Tibial nerve (tissue), 4 donors: ENCODE results near the gene TMEM272. TPM values are rescaled to one million over a fixed set of nuclear protein-coding genes. Genes with fewer than 3 reads are reported as not detected.

ENCODE experiments used
- DNase-seq, 2 donors: peaks; one replicate each; pipeline ENCODE4 v3.0.0-alpha.2; 2019; ENCODE audit warnings: low spot score in 2 of 2
- H3K27ac ChIP-seq, 4 donors: fragments of 200-600 bp; sonication (generic) in 3 of 4; one replicate each; pipeline ENCODE4 v1.5.1; 2017 to 2019; ENCODE audit warnings: mild to moderate bottlenecking in 1 of 4
- H3K27me3 ChIP-seq, 2 donors: fragments of 200-600 bp; sonication (generic) in 1 of 2; one replicate each; pipeline versions ENCODE4 v1.5.1 to v1.6.0; 2017 to 2019
- H3K36me3 ChIP-seq, 3 donors: fragments of 200-600 bp; sonication (generic); one replicate each; pipeline ENCODE4 v1.5.1; 2018 to 2019
- H3K4me1 ChIP-seq, 4 donors: fragments of 200-600 bp; sonication (generic) in 3 of 4; one replicate each; pipeline ENCODE4 v1.5.1; 2017 to 2019
- H3K4me3 ChIP-seq, 4 donors: fragments of 200-600 bp; sonication (generic) in 3 of 4; one replicate each; pipeline ENCODE4 v1.5.1; 2017 to 2019; ENCODE audit warnings: mild to moderate bottlenecking in 1 of 4, moderate library complexity in 1 of 4
- H3K9me3 ChIP-seq, 4 donors: fragments of 200-600 bp; sonication (generic) in 3 of 4; one replicate each; pipeline ENCODE4 v1.5.1; 2017 to 2019
- CTCF ChIP-seq, 5 experiments: fragments of 200-600 bp in 3 of 5; fragments of 450-650 bp in 2 of 5; sonication (generic) in 3 of 5; IDR thresholded peaks; one replicate each; pipeline ENCODE4 v1.5.1; 2016 to 2019; ENCODE audit warnings: antibody characterized with exemption in 5 of 5, mild to moderate bottlenecking in 3 of 5, moderate library complexity in 2 of 5
- EP300 ChIP-seq, 2 donors: sonication (generic); formaldehyde crosslinking; IDR thresholded peaks; one replicate each; pipeline ENCODE4 v1.6.1; 2017; ENCODE audit warnings: antibody characterized with exemption in 2 of 2, mild to moderate bottlenecking in 1 of 2
- POLR2A ChIP-seq, 2 donors: fragments of 450-650 bp; IDR thresholded peaks; one replicate each; pipeline ENCODE4 v1.6.1; 2017; ENCODE audit warnings: antibody characterized with exemption in 2 of 2, mild to moderate bottlenecking in 2 of 2, moderate library complexity in 2 of 2
- WGBS, 2 donors: methylation state at CpG; one replicate each; pipeline ENCODE4 v1.1.5; 2018; 5-methylcytosine and 5-hydroxymethylcytosine counted together
- total RNA-seq, 4 donors: library from RNA; depleted of rRNA; stranded (reverse); fragments of >200 nt; gene quantifications; one replicate each; pipeline ENCODE4 v1.1.0, GENCODE V29; 2016

The TMEM272 gene
- total RNA-seq, 4 donors from 2014 or later = not detected

- H3K4me3 ChIP-seq = no peak overlapping the region
- no peaks in the 10 kb centered on the region for H3K36me3 ChIP-seq
- H3K4me1 ChIP-seq = peaks cover 0 to 7% (median 0%) of the 10 kb centered on the region in 4 donors
- H3K9me3 ChIP-seq = no peaks in the 10 kb centered on the region
- no peak overlapping the region for H3K27ac ChIP-seq
- WGBS, 2 donors = 61 to 62% methylated on average over 4 of the region's 5 CpGs
- TF ChIP-seq POLR2A (IDR thresholded peaks at IDR 0.05) (no peak), CTCF (IDR thresholded peaks at IDR 0.05) (no peak), EP300 (IDR thresholded peaks at IDR 0.05) (no peak)
- no peaks in the 10 kb centered on the region for H3K27me3 ChIP-seq
- no peak for DNase-seq
Measured at GRCh38 chr13:51845574-51846318, 769 bp upstream of the TMEM272 start.

GRCh38 chr13:51843529-51843928 lies 1.4 kb downstream of the TMEM272 start:
- Histone ChIP-seq H3K4me1 (peaks cover 0 to 7% (median 0%) of the 10 kb centered on the region in 4 donors), H3K9me3 (no peaks in the 10 kb centered on the region), H3K27ac (no peak overlapping the region), H3K27me3 (no peaks in the 10 kb centered on the region), H3K36me3 (no peaks in the 10 kb centered on the region), H3K4me3 (no peak overlapping the region)
- 68 to 79% methylated on average over 3 of the region's 3 CpGs for WGBS, 2 donors
- no peak for DNase-seq
- no peak for TF ChIP-seq EP300 (IDR thresholded peaks at IDR 0.05)
- TF ChIP-seq POLR2A (IDR thresholded peaks at IDR 0.05) = no peak
- no peak for TF ChIP-seq CTCF (IDR thresholded peaks at IDR 0.05)

- Histone ChIP-seq H3K27ac (no peak overlapping the region), H3K27me3 (no peaks in the 10 kb centered on the region), H3K9me3 (no peaks in the 10 kb centered on the region), H3K36me3 (no peaks in the 10 kb centered on the region), H3K4me1 (peaks cover 0 to 7% (median 0%) of the 10 kb centered on the region in 4 donors), H3K4me3 (no peak overlapping the region)
- WGBS, 2 donors = 84 to 86% methylated on average over 6 of the region's 6 CpGs
- TF ChIP-seq POLR2A (IDR thresholded peaks at IDR 0.05) (no peak), EP300 (IDR thresholded peaks at IDR 0.05) (no peak), CTCF (IDR thresholded peaks at IDR 0.05) (no peak)
- no peak for DNase-seq
Measured at GRCh38 chr13:51841732-51842131, 3.2 kb downstream of the TMEM272 start.

- 87 to 90% methylated on average over 6 of the region's 6 CpGs for WGBS, 2 donors
- no peak for DNase-seq
- H3K4me3 ChIP-seq = no peak overlapping the region
Measured at GRCh38 chr13:51840917-51841316, 4.1 kb downstream of the TMEM272 start.

More at GRCh38 chr13:51840917-51841316, 4.1 kb downstream of the TMEM272 start:
- Histone ChIP-seq H3K27me3 (no peaks in the 10 kb centered on the region), H3K36me3 (no peaks in the 10 kb centered on the region), H3K27ac (no peak overlapping the region), H3K4me1 (peaks cover 0 to 7% (median 0%) of the 10 kb centered on the region in 4 donors), H3K9me3 (no peaks in the 10 kb centered on the region)
- no peak for TF ChIP-seq EP300 (IDR thresholded peaks at IDR 0.05)
- TF ChIP-seq CTCF (IDR thresholded peaks at IDR 0.05) = no peak
- no peak for TF ChIP-seq POLR2A (IDR thresholded peaks at IDR 0.05)
